ENCODE data around the gene HHAT.
A peak's percentile ranks its signal among the peaks of the same experiment; 100 is the strongest.

HHAT gene

GRCh38 chr1:210446479-210446878, 117.8 kb downstream of the HHAT start:
- peak; percentile 36 to 63 for DNase-seq

DNA sequence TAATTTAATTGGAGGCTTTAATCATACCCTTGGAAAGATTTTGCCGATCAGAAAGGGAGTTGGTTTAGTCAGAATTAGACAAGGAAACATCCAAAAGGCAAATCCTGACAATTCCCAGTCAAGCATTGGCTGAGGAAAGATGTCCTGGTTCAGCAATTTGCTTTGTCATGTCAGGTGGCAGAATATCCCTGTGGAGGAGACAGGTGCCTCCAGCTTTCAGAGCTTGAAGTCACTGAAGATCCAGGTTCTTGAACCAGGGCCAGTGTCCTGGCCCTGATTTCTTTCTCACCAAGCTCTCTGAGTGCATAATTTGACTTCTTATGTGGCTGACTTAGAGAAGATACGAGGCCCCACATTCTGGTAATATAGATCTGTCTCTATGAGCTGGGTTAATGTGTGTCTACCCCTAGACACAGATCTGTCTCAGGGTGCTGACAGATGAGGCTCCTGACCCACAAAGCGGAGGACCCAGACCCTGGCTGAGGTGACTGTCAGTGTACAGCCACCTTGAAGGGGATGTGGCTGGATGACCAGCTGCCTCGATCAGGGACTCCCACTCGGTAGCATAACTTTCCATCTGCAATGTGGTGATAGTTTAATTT, 118.9 kb downstream of the HHAT start:
- no peak for DNase-seq

- DNase-seq: peak; percentile 34 to 78
These were observed 119.7 kb downstream of the HHAT start for GRCh38 chr1:210448297-210448892.

GRCh38 chr1:210455840-210456603, 127.3 kb downstream of the HHAT start:
- DNase-seq: peak in 1 of 2 experiments; percentile 82

DNA sequence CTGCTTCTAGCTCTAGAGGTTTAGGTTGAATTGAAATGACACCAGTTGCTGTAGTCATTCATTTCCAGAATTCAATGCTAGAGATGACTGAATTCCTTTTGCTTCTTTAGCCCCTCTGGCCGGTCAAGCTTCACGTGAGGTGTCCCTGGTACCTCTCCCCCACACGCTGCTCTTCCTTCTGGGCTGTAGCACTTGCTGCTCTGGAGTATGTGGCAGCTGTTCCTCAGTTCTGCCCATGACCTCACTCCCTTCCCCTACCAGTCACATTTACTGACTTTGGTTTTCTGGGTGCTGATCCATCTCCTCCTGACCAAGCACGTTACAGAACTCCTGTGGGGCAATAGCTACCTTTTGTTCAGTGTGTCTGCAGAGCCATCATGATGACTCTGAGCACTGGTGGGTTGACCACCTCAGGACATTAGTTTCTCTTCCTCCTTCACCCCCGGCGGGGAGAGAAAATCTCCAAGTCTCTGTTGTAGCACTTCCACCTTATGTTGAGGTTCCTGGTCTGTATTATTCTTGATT, 128.1 kb downstream of the HHAT start:
- no peak for DNase-seq

- no peak for DNase-seq
These were observed 128.9 kb downstream of the HHAT start for GRCh38 chr1:210457568-210457967.

- DNase-seq: no peak
These were observed 135.9 kb downstream of the HHAT start for GRCh38 chr1:210464519-210465039.

DNA sequence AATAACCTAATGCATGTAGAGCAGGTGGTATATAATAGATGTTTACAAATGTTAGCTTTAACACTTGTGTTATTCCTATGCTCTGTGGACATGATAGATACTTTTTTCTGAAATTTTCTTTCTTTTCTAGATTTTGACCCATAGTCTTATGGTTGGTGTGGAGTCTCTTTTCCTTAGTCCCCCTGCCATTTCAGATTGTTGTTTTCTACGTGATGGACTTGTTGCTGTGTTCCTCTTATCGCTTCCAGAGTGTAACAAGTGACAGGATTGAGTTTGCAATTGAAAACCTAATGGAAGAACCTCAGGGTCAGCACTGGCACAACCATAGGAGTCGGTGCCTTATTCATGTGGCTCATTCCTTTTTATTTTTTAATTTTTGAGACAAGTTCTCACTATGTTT, 136.4 kb downstream of the HHAT start:
- no peak for DNase-seq

DNA sequence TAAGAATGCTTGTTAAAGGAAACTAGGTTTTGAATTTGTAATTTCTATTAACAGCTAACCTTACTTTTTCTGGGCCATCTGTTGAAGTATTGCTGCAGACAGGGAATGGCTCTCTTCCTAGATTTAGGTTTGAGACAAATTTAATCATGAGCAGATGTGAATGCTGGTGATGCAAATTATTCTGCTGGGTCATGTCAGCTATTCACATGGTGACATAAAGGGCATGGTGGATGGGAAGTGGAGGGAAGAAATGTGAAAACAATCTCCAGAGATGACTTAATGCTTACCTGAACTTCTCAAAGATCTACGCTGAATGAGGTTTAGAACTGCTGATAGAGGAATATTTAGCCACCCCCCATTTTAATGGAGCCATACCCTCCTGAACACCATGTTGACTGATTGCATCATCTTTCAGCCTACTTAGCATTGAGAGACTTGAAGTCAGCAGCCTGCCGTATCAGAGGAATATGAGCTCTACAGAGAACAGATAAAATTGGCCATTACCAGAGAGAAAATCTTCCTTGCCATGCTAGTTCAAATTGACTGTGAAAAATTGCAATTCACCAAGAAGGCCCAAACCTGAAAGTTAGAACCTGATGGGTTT, 138.8 kb downstream of the HHAT start:
- DNase-seq: peak in 1 of 2 experiments; percentile 59

- DNase-seq: no peak
These were observed 140.7 kb downstream of the HHAT start for GRCh38 chr1:210469441-210469840.

- no peak for DNase-seq
These were observed 146.6 kb downstream of the HHAT start for GRCh38 chr1:210475321-210475720.

GRCh38 chr1:210475806-210476205, 147.1 kb downstream of the HHAT start:
- DNase-seq: peak in 1 of 2 experiments; percentile 56

DNA sequence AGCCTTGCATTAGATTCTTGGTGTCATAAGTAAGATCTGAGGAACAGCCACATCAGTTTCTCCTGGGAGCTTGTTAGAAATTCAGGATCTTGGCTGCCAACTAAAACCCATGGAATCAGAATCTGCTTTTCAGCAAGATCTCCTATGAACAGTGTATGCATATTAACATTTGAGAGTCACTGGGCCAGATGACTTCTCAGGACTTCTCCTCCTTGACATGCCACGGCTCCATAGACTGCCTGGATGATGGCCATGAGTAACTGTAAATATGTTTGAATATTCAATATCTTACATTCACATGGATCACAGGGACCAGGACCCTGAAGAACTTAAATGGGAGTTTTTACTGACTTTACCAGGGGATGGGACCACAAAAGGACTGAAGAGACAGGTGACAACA, 148.0 kb downstream of the HHAT start:
- no peak for DNase-seq

GRCh38 chr1:210477328-210477924, 148.7 kb downstream of the HHAT start:
- DNase-seq: no peak

- no peak for DNase-seq
These were observed 150.1 kb downstream of the HHAT start for GRCh38 chr1:210478820-210479219.

DNA sequence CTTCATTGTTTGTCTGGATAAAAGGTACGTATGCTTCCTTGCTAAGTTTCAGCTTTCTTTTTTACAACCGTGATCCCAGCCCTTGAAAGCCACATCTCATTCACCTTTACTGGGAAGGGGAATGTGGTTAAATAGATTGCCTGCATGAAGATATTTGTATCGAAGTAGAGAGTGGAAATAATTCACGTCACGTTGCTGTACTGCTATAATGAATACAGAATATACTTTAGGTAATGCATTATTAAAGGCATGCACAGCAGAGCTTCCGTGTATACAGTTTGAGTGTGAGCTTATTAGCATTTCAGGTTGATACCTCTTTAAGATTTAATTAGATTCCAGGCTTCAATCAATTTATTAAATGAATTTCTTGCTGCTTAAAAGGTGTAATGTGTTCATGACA, 153.8 kb downstream of the HHAT start:
- no peak for DNase-seq

DNA sequence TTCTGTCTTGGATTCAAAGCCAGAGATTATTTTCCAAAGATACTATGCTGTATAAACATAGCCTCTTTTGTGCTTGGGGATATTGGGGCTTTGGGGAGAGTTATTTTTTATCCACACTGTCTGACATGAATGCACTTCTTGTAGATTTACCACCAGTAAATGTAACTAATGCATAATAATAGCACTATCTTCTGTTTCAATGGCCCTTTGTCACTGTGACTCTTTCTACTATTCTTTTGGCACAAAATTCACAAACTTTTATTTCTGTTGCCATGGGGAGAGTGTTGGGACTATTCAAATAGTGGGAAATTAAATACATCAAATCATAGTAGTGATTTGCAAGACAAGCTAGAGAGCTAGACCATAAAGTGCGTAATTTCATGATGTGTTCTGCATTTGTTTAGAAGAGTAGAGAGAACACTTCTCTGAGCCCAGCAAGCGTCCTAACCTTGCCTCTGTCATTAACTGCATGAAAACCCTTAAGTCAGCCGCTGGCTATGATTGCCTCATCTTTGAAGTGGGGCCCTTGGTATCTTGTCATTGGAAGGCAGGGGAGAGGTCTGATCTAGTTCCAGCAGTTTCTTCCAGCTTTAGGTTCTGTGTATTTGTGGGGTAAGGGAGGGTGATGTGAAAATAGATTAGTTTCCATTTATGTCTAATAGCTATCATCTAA, 154.4 kb downstream of the HHAT start:
- no peak for DNase-seq

DNA sequence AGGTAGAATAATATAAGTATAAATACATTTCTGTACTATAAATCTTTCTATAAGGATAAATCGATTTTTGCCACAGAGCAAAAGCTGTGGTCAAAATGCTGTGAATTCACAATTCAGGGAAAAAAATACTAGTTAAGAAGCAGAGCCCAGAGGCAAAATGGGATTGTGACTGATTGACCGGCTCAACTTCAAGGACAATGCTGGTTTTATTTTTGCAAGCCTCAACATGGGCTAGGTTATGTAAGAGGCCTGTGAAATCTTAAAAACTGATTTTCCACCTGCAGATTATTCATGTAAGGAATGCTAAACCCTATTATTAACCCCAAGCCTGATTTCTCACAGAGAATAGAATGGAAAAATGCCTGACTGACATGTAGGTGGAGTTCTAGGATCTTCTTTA, 155.1 kb downstream of the HHAT start:
- DNase-seq: no peak

GRCh38 chr1:210487021-210487420, 158.3 kb downstream of the HHAT start:
- DNase-seq: no peak

- DNase-seq: peak in 1 of 2 experiments; percentile 10
These were observed 160.8 kb downstream of the HHAT start for GRCh38 chr1:210489491-210489890.

GRCh38 chr1:210490781-210491180, 162.1 kb downstream of the HHAT start:
- no peak for DNase-seq

- DNase-seq: no peak
These were observed 167.4 kb downstream of the HHAT start for GRCh38 chr1:210496063-210496462.
